GM12878 (cell line): ENCODE results near the gene OTOF. TPM values are rescaled to one million over a fixed set of nuclear protein-coding genes. Genes with fewer than 3 reads are reported as not detected.

Experiments
- ATAC-seq: fragments of 200-7000 bp; cut with Tn5 transposase; 3 replicates; pipeline ENCODE4 v1.9.1; 2020; ENCODE audit warnings: mild to moderate bottlenecking, moderate library complexity
- BruUV-seq: library from RNA; stranded (reverse); fragments of 400-500 nt; replicated peaks from 2 replicates; lab custom pipeline; 2021; lab: Mats Ljungman, UMichigan
- CTCF ChIA-PET: fragments of 300-600 bp; sonication (Branson Sonifier 250); formaldehyde crosslinking; extraction: SDS; loops from one replicate; lab custom pipeline; 2021; ENCODE audit warnings: inconsistent platforms; lab: Yijun Ruan, JAX
- POLR2A ChIA-PET: fragments of 350-600 bp; formaldehyde crosslinking; extraction: SDS; loops from one replicate; lab custom pipeline; 2021; ENCODE audit warnings: inconsistent platforms; lab: Charles Lee
- RAD21 ChIA-PET: fragments of 300-600 bp; sonication (Branson Sonifier 250); formaldehyde crosslinking; loops from one replicate; lab custom pipeline; 2023; ENCODE audit warnings: antibody characterized with exemption; ENCODE audit not compliant: unreplicated experiment; lab: Charles Lee
- SMC1A ChIA-PET: fragments of 300-600 bp; sonication (Branson Sonifier 250); formaldehyde crosslinking; loops from one replicate; lab custom pipeline; 2023; ENCODE audit not compliant: unreplicated experiment, uncharacterized antibody; lab: Charles Lee
- DNase-seq: peaks from one replicate; pipeline ENCODE4 v3.0.0-alpha.2; 2011; ENCODE audit warnings: low read depth, low spot score
- FAIRE-seq: peaks from 3 replicates; lab custom pipeline; 2011; peaks lifted over from hg19 to GRCh38; lab: Jason Lieb, UNC
- H2AFZ ChIP-seq: 2 replicates; pipeline ENCODE4 v1.6.0; 2011; ENCODE audit warnings: low read depth, low read length, control low read depth; ENCODE audit not compliant: control insufficient read depth
- H3K27ac ChIP-seq: 2 replicates; pipeline ENCODE4 v1.5.1; 2011; ENCODE audit warnings: control low read depth; ENCODE audit not compliant: control insufficient read depth, insufficient read depth
- H3K27me3 ChIP-seq, 2 experiments: replicated peaks in 1 of 2; 2 replicates each; pipeline versions ENCODE4 v1.6.0 to v1.6.1; 2011; ENCODE audit warnings: low read length in 1 of 2; ENCODE audit not compliant: control insufficient read depth in 2 of 2, insufficient read depth in 2 of 2
- H3K36me3 ChIP-seq, 2 experiments: 2 replicates each; pipeline ENCODE4 v1.5.1; 2011; ENCODE audit warnings: low read length in 1 of 2; ENCODE audit not compliant: control insufficient read depth in 2 of 2, insufficient read depth in 2 of 2
- H3K4me1 ChIP-seq: 2 replicates; pipeline ENCODE4 v1.6.1; 2011; ENCODE audit warnings: mild to moderate bottlenecking, low read length, moderate library complexity, mixed read lengths; ENCODE audit not compliant: control insufficient read depth, insufficient read depth
- H3K4me2 ChIP-seq: 2 replicates; pipeline ENCODE4 v1.6.0; 2011; ENCODE audit warnings: control low read depth; ENCODE audit not compliant: control insufficient read depth, insufficient read depth
- H3K4me3 ChIP-seq: fragments of 200-600 bp; sonication (generic); 2 replicates; pipeline ENCODE4 v1.5.1; 2016
- H3K79me2 ChIP-seq: 2 replicates; pipeline ENCODE4 v1.6.0; 2011; ENCODE audit warnings: low read length; ENCODE audit not compliant: control insufficient read depth, insufficient read depth
- H3K9ac ChIP-seq: 2 replicates; pipeline ENCODE4 v1.8.0; 2011; ENCODE audit warnings: low read length, control low read depth, mixed read lengths; ENCODE audit not compliant: control insufficient read depth, insufficient read depth
- H3K9me3 ChIP-seq: replicated peaks from 3 replicates; pipeline ENCODE4 v1.5.1; 2011; ENCODE audit warnings: mild to moderate bottlenecking, low read length; ENCODE audit not compliant: control insufficient read depth, insufficient read depth
- H4K20me1 ChIP-seq: 2 replicates; pipeline ENCODE4 v1.6.0; 2011; ENCODE audit not compliant: control insufficient read depth, insufficient read depth
- CBX5 ChIP-seq: sonication (generic); IDR thresholded peaks from 2 replicates; pipeline ENCODE4 v1.6.1; 2016; ENCODE audit warnings: low read depth, moderate library complexity, mild to moderate bottlenecking, inconsistent platforms
- HDGF ChIP-seq: fragments of 450-650 bp; IDR thresholded peaks from 2 replicates; pipeline ENCODE4 v1.6.1; 2016; ENCODE audit warnings: antibody characterized with exemption
- TAF1 ChIP-seq: IDR thresholded peaks from 2 replicates; pipeline ENCODE4 v1.6.1; 2011; ENCODE audit warnings: mild to moderate bottlenecking, low read depth, low read length, borderline replicate concordance
- ZBTB11 ChIP-seq: fragments of 450-650 bp; formaldehyde crosslinking; IDR thresholded peaks from 2 replicates; pipeline ENCODE4 v1.5.0; 2022; ENCODE audit warnings: mild to moderate bottlenecking, missing genetic modification characterization
- WGBS: methylation state at CpG from one replicate; pipeline ENCODE4 v1.1.6; 2016; ENCODE audit warnings: low lambda C conversion rate; ENCODE audit not compliant: insufficient replicate concordance, insufficient coverage; ENCODE audit errors: missing lambda C conversion rate; 5-methylcytosine and 5-hydroxymethylcytosine counted together
- in situ Hi-C: fragments of 300-500 bp; cut with MboI; formaldehyde crosslinking; loops from 9 replicates; pipeline ENCODE4 v1.14.3; 2018; ENCODE audit warnings: mixed read lengths
- intact Hi-C: fragments of 100-400 bp; cut with micrococcal nuclease; formaldehyde crosslinking; loops from one replicate; pipeline ENCODE4 v1.14.2; 2022; ENCODE audit not compliant: unreplicated experiment
- polyA plus RNA-seq, 11 experiments: library from polyadenylated mRNA; depleted of rRNA in 4 of 11; unstranded in 6 of 11; stranded (reverse) in 5 of 11; fragments of >200 nt; fragmentation: Nextera tagmentation in 4 of 11; fragmentation: Illumina TruSeq in 1 of 11; extraction: Ambion mirVana in 4 of 11; extraction: Trizol in 1 of 11; gene quantifications; 1 replicate in 1 of 11; 2 replicates in 10 of 11; pipeline versions ENCODE4 v1.2.1 to v1.2.3, GENCODE V29; 2011 to 2016; ENCODE audit warnings: inconsistent platforms in 2 of 11, missing spikeins in 2 of 11, low read depth in 1 of 11
- total RNA-seq, 4 experiments: library from RNA; depleted of rRNA in 3 of 4; stranded (reverse); fragments of >200 nt in 3 of 4; fragmentation: Illumina TruSeq in 1 of 4; extraction: Trizol in 1 of 4; gene quantifications; 2 replicates each; pipeline versions ENCODE4 v1.2.1 to v1.2.3, GENCODE V29; 2013 to 2021

Gene OTOF
- total and polyA plus RNA-seq, 10 of the 15 experiments (the other 5 are each of a cell fraction or from before 2014, with no cell fraction given), result under 0.01 to 0.31 (median 0.07) TPM; not detected in 6

DNA sequence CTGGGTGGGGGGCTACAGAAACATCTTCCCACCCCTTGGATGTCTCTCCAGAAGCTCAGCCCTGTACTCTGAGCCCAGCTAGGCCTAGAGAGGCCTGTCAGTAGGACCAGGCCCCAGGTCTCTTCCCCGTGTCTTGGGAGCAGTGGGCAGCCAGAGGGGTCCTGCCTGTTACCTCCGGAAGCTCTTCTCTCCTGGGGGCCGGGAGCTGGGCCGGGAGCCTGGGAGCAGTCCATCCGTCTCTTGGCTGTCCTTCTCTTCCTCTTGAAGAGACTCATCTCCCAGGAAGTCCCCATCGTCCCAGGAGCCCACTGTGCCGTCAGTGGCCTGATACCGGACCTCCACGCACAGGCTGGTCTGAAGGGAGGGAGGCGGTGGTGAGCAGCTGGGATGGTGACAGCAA lies 38.3 kb upstream of the OTOF start (continued):
- no peak for TF ChIP-seq CBX5
- TF ChIP-seq HDGF, result no peak
- TF ChIP-seq, all 136 proteins: peak for 0

DNA sequence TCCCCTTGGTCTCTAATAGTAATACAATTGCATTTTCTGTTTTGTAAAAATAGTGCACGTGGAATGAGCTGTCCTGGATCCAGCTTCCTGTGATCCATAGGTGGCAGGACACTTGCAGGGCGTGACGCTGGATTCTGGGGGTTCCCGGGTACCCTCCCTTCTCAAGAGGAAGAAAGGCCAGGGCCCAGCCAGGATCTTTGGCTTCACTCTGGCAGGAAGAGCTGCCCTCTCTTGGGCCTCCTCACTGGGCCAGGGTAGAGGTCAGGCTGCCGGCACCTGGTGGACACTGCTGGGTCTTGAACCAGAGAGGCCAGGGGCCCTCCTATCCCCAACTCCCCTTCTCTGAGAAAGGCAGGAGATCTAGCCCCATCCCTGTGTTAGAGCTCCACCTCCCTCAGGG lies 37.8 kb upstream of the OTOF start:
- POLR2A ChIA-PET, result no interaction called here
- no peak for FAIRE-seq
- no TSS peak for BruUV-seq
- CTCF ChIA-PET, result no interaction called here
- H4K20me1 ChIP-seq, result no peaks in the 10 kb centered on the region
- intact Hi-C loops, result no loop called here
- H3K4me3 ChIP-seq, result no peak overlapping the region
- peaks cover under 1 to 3% of the 10 kb centered on the region in 2 experiments; a peak in 2 of 4 replicates for H3K27me3 ChIP-seq
- H3K9ac ChIP-seq, result no peak overlapping the region
- DNase-seq, result no peak
- no peaks in the 10 kb centered on the region for H3K9me3 ChIP-seq
- no peaks in the 10 kb centered on the region for H3K4me1 ChIP-seq
- H2AFZ ChIP-seq, result no peak overlapping the region
- in situ Hi-C loops, result no loop called here
- RAD21 ChIA-PET, result interaction anchor here (0.5 kb wide), 1 partner anchor 37 kb away, joined by 3 read pairs; no protein-coding TSS in a partner anchor
- no peaks in the 10 kb centered on the region for H3K79me2 ChIP-seq
- ATAC-seq, result no peak
- no peaks in the 10 kb centered on the region for H3K36me3 ChIP-seq
- TF ChIP-seq TAF1 (no peak), ZBTB11 (CRISPR knock-in tag) (no peak)
- no peak overlapping the region for H3K27ac ChIP-seq
- WGBS, result 29% methylated on average over 5 of the region's 5 CpGs
- SMC1A ChIA-PET, result interaction anchor here (0.6 kb wide), 1 partner anchor 964 kb away, joined by 3 read pairs; no protein-coding TSS in a partner anchor
- H3K4me2 ChIP-seq, result no peak overlapping the region
